Keratinocyte (primary cell): ENCODE measurements around the gene PTK6. TPM values are rescaled to one million over a fixed set of nuclear protein-coding genes. Genes with fewer than 3 reads are reported as not detected.

Experiments used
- DNase-seq: peaks from one replicate; pipeline ENCODE4 v3.0.0-alpha.2; 2011; ENCODE audit warnings: low read depth, missing footprints, low spot score
- FAIRE-seq: peaks from 2 replicates; lab custom pipeline; 2011; peaks lifted over from hg19 to GRCh38; lab: Jason Lieb, UNC
- H2AFZ ChIP-seq: 2 replicates; pipeline ENCODE4 v1.6.0; 2012; ENCODE audit warnings: low read length, control low read depth, inconsistent platforms; ENCODE audit not compliant: control insufficient read depth
- H3K27ac ChIP-seq: 2 replicates; pipeline ENCODE4 v1.5.1; 2011; ENCODE audit warnings: low read length; ENCODE audit not compliant: control insufficient read depth, insufficient read depth
- H3K27me3 ChIP-seq: 3 replicates; pipeline ENCODE4 v1.6.0; 2011; ENCODE audit warnings: low read length; ENCODE audit not compliant: control insufficient read depth, insufficient read depth; ENCODE audit errors: extremely low read depth
- H3K36me3 ChIP-seq, 2 experiments: 2 replicates in 1 of 2; 3 replicates in 1 of 2; pipeline ENCODE4 v1.5.1; 2011; ENCODE audit warnings: low read length in 2 of 2, mild to moderate bottlenecking in 1 of 2; ENCODE audit not compliant: control insufficient read depth in 2 of 2, insufficient read depth in 2 of 2; ENCODE audit errors: extremely low read depth in 1 of 2
- H3K4me1 ChIP-seq: 3 replicates; pipeline ENCODE4 v1.5.1; 2011; ENCODE audit warnings: low read length; ENCODE audit not compliant: control insufficient read depth, insufficient read depth; ENCODE audit errors: extremely low read depth
- H3K4me2 ChIP-seq: 3 replicates; pipeline ENCODE4 v1.6.0; 2011; ENCODE audit warnings: low read depth, low read length; ENCODE audit not compliant: control insufficient read depth, insufficient read depth; ENCODE audit errors: extremely low read depth
- H3K4me3 ChIP-seq, 3 experiments: fragments of 200-600 bp in 1 of 3; sonication (generic) in 1 of 3; 2 replicates in 2 of 3; 3 replicates in 1 of 3; pipeline ENCODE4 v1.5.1; 2011 to 2016; ENCODE audit warnings: low read length in 3 of 3, mild to moderate bottlenecking in 3 of 3, control low read depth in 2 of 3, inconsistent platforms in 1 of 3, low read depth in 1 of 3, mixed read lengths in 1 of 3, mixed run types in 1 of 3, moderate library complexity in 1 of 3; ENCODE audit not compliant: control insufficient read depth in 2 of 3, insufficient read depth in 2 of 3; ENCODE audit errors: extremely low read depth in 1 of 3
- H3K79me2 ChIP-seq: 2 replicates; pipeline ENCODE4 v1.6.0; 2012; ENCODE audit warnings: low read length; ENCODE audit not compliant: control insufficient read depth, insufficient read depth
- H3K9ac ChIP-seq: 3 replicates; pipeline ENCODE4 v1.6.0; 2011; ENCODE audit warnings: low read length; ENCODE audit not compliant: control insufficient read depth, insufficient read depth; ENCODE audit errors: extremely low read depth
- H3K9me1 ChIP-seq: 3 replicates; pipeline ENCODE4 v1.6.0; 2011; ENCODE audit warnings: low read length; ENCODE audit not compliant: control insufficient read depth, insufficient read depth; ENCODE audit errors: extremely low read depth
- H3K9me3 ChIP-seq: 2 replicates; pipeline ENCODE4 v1.5.1; 2012; ENCODE audit warnings: low read depth, low read length; ENCODE audit not compliant: control insufficient read depth
- H4K20me1 ChIP-seq: 3 replicates; pipeline ENCODE4 v1.6.0; 2011; ENCODE audit warnings: low read length; ENCODE audit not compliant: control insufficient read depth, insufficient read depth; ENCODE audit errors: extremely low read depth
- EZH2 ChIP-seq: IDR thresholded peaks from one replicate; pipeline ENCODE4 v1.6.1; 2012; ENCODE audit warnings: inconsistent platforms, mild to moderate bottlenecking, low read length, moderate library complexity
- dilution Hi-C: fragments of 300-500 bp; cut with MboI; formaldehyde crosslinking; loops from one replicate; pipeline ENCODE4 v1.7.0; 2020; ENCODE audit warnings: low sequenced_read_pairs; ENCODE audit not compliant: extremely low pct_ligation_motif_present
- polyA plus RNA-seq, 5 experiments: library from polyadenylated mRNA; depleted of rRNA in 3 of 5; stranded (reverse) in 3 of 5; stranded (forward) in 1 of 5; unstranded in 1 of 5; fragments of >200 nt; gene quantifications; 1 replicate in 1 of 5; 2 replicates in 3 of 5; 3 replicates in 1 of 5; pipeline versions ENCODE4 v1.2.1 to v1.2.3, GENCODE V29; 2011 to 2012; ENCODE audit warnings: missing spikeins in 2 of 5, low read depth in 1 of 5, low replicate concordance in 1 of 5
- TF ChIP-seq, protein P1 (sequence below), 3 experiments: IDR thresholded peaks in 1 of 3; conservative IDR thresholded peaks in 1 of 3; optimal IDR thresholded peaks in 1 of 3; 2 replicates in 2 of 3; 3 replicates in 1 of 3; pipeline versions ENCODE3 to v1.5.1; 2011; ENCODE audit warnings: low read length in 3 of 3, mild to moderate bottlenecking in 3 of 3, moderate library complexity in 2 of 3, control low read depth in 1 of 3, inconsistent platforms in 1 of 3; ENCODE audit not compliant: insufficient read depth in 2 of 3; ENCODE audit errors: extremely low read depth in 1 of 3

Gene PTK6
- polyA plus RNA-seq, 1 donor (not counting 4 experiments of a cell fraction or from before 2014, with no cell fraction given), result 28.5 TPM

DNA sequence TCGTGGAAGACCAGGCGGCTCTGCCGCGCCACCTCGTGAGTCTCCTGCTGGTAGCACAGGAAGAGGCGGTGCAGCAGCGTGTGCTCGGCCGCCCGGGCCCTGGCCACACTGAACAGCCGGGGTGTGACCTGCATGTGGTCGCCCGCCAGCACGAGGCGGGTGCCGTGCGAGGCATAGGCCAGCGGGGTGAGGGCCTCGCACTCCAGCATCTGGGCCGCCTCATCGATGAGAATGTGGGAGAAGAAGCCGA, 29.9 kb upstream of the PTK6 start:
- dilution Hi-C loops, result no loop called here
- Histone ChIP-seq H3K4me1 (no peaks in the 10 kb centered on the region), H3K27ac (no peak overlapping the region), H4K20me1 (peaks cover 8% of the 10 kb centered on the region), H3K9me3 (no peaks in the 10 kb centered on the region), H3K9ac (no peak overlapping the region), H3K79me2 (peaks cover 12% of the 10 kb centered on the region), H3K4me2 (no peak overlapping the region), H3K27me3 (no peaks in the 10 kb centered on the region), H3K36me3 (peaks cover 7 to 39% of the 10 kb centered on the region in 2 experiments), H3K9me1 (no peaks in the 10 kb centered on the region), H2AFZ (no peak overlapping the region), H3K4me3 (no peak overlapping the region)
- no peak for DNase-seq
- TF ChIP-seq, protein P1, sequence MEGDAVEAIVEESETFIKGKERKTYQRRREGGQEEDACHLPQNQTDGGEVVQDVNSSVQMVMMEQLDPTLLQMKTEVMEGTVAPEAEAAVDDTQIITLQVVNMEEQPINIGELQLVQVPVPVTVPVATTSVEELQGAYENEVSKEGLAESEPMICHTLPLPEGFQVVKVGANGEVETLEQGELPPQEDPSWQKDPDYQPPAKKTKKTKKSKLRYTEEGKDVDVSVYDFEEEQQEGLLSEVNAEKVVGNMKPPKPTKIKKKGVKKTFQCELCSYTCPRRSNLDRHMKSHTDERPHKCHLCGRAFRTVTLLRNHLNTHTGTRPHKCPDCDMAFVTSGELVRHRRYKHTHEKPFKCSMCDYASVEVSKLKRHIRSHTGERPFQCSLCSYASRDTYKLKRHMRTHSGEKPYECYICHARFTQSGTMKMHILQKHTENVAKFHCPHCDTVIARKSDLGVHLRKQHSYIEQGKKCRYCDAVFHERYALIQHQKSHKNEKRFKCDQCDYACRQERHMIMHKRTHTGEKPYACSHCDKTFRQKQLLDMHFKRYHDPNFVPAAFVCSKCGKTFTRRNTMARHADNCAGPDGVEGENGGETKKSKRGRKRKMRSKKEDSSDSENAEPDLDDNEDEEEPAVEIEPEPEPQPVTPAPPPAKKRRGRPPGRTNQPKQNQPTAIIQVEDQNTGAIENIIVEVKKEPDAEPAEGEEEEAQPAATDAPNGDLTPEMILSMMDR (optimal IDR thresholded peaks at IDR 0.05 in 1 of 3, IDR thresholded peaks at IDR 0.05 in 1 of 3, conservative IDR thresholded peaks at IDR 0.05 in 1 of 3; ENCODE audit: extremely low read depth in 1 of 3, insufficient read depth in 2 of 3, low read length in 3 of 3), result no peak
- no peak for TF ChIP-seq EZH2
- FAIRE-seq, result no peak

DNA sequence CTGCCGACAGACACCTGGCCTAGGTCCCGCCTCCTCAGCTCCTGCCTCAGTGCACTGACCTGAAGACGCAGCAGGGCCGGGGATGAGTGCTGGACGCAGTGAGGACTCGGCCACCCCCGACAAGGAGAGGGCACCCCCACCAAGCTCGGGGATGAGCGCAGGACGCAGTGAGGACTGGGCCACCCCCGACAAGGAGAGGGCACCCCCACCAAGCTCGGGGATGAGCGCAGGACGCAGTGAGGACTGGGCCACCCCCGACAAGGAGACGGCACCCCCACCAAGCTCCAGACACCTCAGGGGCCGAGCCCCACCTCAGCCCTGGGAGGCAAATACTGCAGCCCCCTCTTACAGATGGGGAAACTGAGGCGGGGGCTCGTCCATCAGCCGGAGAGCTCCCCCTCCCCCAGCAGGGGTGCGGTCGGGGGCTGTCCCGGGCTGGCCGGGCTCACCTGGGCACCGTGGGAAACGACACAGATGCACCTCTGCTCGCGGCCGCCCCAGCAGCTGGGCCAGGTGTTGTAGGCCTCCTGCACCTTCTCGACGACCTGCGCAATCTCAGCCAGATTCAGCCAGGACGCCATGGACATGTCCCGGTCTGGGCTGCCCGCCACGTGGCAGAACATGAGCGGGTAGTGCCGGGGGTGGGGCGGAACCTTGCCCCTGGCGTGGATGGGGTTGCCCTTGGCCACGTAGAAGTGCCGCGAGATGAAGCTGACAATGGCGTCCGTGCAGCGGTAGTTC, 29.4 kb upstream of the PTK6 start:
- H3K27ac ChIP-seq, result no peak overlapping the region
- no peaks in the 10 kb centered on the region for H3K4me1 ChIP-seq
- H3K9ac ChIP-seq, result no peak overlapping the region
- TF ChIP-seq, protein P1 (optimal IDR thresholded peaks at IDR 0.05 in 1 of 3, IDR thresholded peaks at IDR 0.05 in 1 of 3, conservative IDR thresholded peaks at IDR 0.05 in 1 of 3; ENCODE audit: extremely low read depth in 1 of 3, insufficient read depth in 2 of 3, low read length in 3 of 3), result no peak
- TF ChIP-seq EZH2, result no peak
- H2AFZ ChIP-seq, result no peak overlapping the region
- H3K9me1 ChIP-seq, result no peaks in the 10 kb centered on the region
- H4K20me1 ChIP-seq, result peaks cover 8% of the 10 kb centered on the region
- no peak overlapping the region for H3K4me3 ChIP-seq
- no peaks in the 10 kb centered on the region for H3K9me3 ChIP-seq
- DNase-seq (no peak), FAIRE-seq (no peak)
- H3K36me3 ChIP-seq, result peaks cover 8 to 39% of the 10 kb centered on the region in 2 experiments
- dilution Hi-C loops, result no loop called here
- peaks cover 12% of the 10 kb centered on the region for H3K79me2 ChIP-seq
- H3K4me2 ChIP-seq, result no peak overlapping the region
- H3K27me3 ChIP-seq, result no peaks in the 10 kb centered on the region
